Neural progenitor cell (in vitro differentiated cells): Measurements from ENCODE around the gene AK4.

Experiments
- EZH2 ChIP-seq: fragments of 200-600 bp; sonication (generic); IDR thresholded peaks from 2 replicates; pipeline ENCODE4 v1.6.1; 2017; ENCODE audit warnings: antibody characterized with exemption, mild to moderate bottlenecking, moderate library complexity
- TF ChIP-seq, protein P1 (sequence below): fragments of 200-600 bp; sonication (generic); IDR thresholded peaks from 2 replicates; pipeline ENCODE4 v1.5.1; 2017; ENCODE audit warnings: antibody characterized with exemption, mild to moderate bottlenecking

DNA sequence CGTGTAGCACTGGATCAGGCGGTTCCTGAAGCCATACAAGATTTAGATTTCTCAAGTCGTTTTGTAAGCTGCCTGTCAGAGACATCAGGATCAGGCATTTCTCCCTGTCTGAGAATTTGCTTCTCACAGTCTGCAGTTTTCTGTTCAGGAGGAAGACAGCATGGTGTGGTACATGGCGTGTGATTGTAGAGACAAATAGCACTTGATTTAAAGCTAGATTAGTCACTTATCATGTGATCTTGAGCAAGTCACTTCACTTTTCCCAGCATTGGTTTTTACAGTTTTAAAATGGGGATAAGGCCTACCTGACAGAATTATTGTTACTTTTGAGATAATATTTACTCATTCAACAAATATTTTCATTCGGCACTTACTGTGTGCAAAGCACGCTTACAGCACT is 63.3 kb downstream of the AK4 start:
- TF ChIP-seq EZH2: no peak
- TF ChIP-seq, protein P1, sequence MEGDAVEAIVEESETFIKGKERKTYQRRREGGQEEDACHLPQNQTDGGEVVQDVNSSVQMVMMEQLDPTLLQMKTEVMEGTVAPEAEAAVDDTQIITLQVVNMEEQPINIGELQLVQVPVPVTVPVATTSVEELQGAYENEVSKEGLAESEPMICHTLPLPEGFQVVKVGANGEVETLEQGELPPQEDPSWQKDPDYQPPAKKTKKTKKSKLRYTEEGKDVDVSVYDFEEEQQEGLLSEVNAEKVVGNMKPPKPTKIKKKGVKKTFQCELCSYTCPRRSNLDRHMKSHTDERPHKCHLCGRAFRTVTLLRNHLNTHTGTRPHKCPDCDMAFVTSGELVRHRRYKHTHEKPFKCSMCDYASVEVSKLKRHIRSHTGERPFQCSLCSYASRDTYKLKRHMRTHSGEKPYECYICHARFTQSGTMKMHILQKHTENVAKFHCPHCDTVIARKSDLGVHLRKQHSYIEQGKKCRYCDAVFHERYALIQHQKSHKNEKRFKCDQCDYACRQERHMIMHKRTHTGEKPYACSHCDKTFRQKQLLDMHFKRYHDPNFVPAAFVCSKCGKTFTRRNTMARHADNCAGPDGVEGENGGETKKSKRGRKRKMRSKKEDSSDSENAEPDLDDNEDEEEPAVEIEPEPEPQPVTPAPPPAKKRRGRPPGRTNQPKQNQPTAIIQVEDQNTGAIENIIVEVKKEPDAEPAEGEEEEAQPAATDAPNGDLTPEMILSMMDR: no peak
